OCI-LY1 (cell line): ENCODE measurements around the gene HTRA3.

Experiments used
- H2AFZ ChIP-seq: fragments of 200-600 bp; sonication (generic), shearing (Covaris generic); 2 replicates; pipeline ENCODE4 v1.6.0; 2014; ENCODE audit warnings: antibody characterized with exemption, mild to moderate bottlenecking, low read length
- H3F3A ChIP-seq: fragments of 200-600 bp; sonication (generic), shearing (Covaris generic); 2 replicates; pipeline ENCODE4 v1.6.0; 2014; ENCODE audit warnings: mild to moderate bottlenecking, antibody characterized with exemption, low read length, moderate library complexity; ENCODE audit not compliant: insufficient read depth
- H3K27ac ChIP-seq: fragments of 200-600 bp; sonication (generic); 2 replicates; pipeline ENCODE4 v1.5.1; 2014; ENCODE audit warnings: low read length, mixed run types, mild to moderate bottlenecking, low read depth; ENCODE audit not compliant: poor library complexity, severe bottlenecking
- H3K27me3 ChIP-seq: fragments of 200-600 bp; sonication (generic); 2 replicates; pipeline ENCODE4 v1.6.0; 2014; ENCODE audit warnings: antibody characterized with exemption, mild to moderate bottlenecking, low read length, moderate library complexity; ENCODE audit not compliant: insufficient read depth
- H3K36me3 ChIP-seq: fragments of 200-600 bp; sonication (generic); 2 replicates; pipeline ENCODE4 v1.6.1; 2014; ENCODE audit warnings: mild to moderate bottlenecking, antibody characterized with exemption, low read length, moderate library complexity, mixed read lengths; ENCODE audit not compliant: insufficient read depth
- H3K4me1 ChIP-seq: fragments of 200-600 bp; sonication (generic); 2 replicates; pipeline ENCODE4 v1.5.1; 2014; ENCODE audit warnings: mild to moderate bottlenecking, low read length, moderate library complexity; ENCODE audit not compliant: insufficient read depth, severe bottlenecking
- H3K4me2 ChIP-seq: fragments of 200-600 bp; sonication (generic), shearing (Covaris generic); 2 replicates; pipeline ENCODE4 v1.6.1; 2014; ENCODE audit warnings: low read length
- H3K4me3 ChIP-seq: fragments of 200-600 bp; sonication (generic); 2 replicates; pipeline ENCODE4 v1.5.1; 2014; ENCODE audit warnings: low read length, low read depth, mild to moderate bottlenecking, mixed read lengths; ENCODE audit not compliant: poor library complexity, severe bottlenecking
- H3K79me2 ChIP-seq: fragments of 200-600 bp; shearing (Covaris generic); 2 replicates; pipeline ENCODE4 v1.6.1; 2016; ENCODE audit warnings: mixed run types, low read length, mixed read lengths; ENCODE audit not compliant: insufficient read depth
- H3K9ac ChIP-seq: fragments of 200-600 bp; sonication (generic), shearing (Covaris generic); 2 replicates; pipeline ENCODE4 v1.6.1; 2014; ENCODE audit warnings: mild to moderate bottlenecking, low read length, mixed read lengths
- H3K9me2 ChIP-seq: fragments of 200-600 bp; sonication (generic), shearing (Covaris generic); 2 replicates; pipeline ENCODE4 v1.6.1; 2014; ENCODE audit warnings: low read depth, mild to moderate bottlenecking, low read length, mixed read lengths
- H3K9me3 ChIP-seq: fragments of 200-600 bp; shearing (Covaris generic); 2 replicates; pipeline ENCODE4 v1.6.1; 2014; ENCODE audit warnings: low read length, mixed read lengths
- H4K20me1 ChIP-seq: fragments of 200-600 bp; sonication (generic), shearing (Covaris generic); 2 replicates; pipeline ENCODE4 v1.6.0; 2016; ENCODE audit warnings: mild to moderate bottlenecking, low read length; ENCODE audit not compliant: insufficient read depth
- EZH2 ChIP-seq: fragments of 200-600 bp; sonication (generic), shearing (Covaris generic); IDR thresholded peaks from 2 replicates; pipeline ENCODE4 v1.8.0; 2017; ENCODE audit warnings: borderline replicate concordance, mixed run types, mild to moderate bottlenecking, antibody characterized with exemption, low read length, moderate library complexity, mixed read lengths
- TF ChIP-seq, protein P1 (sequence below): fragments of 200-600 bp; sonication (generic), shearing (Covaris generic); IDR thresholded peaks from 2 replicates; pipeline ENCODE4 v1.5.1; 2017; ENCODE audit warnings: mild to moderate bottlenecking, antibody characterized with exemption, low read length, moderate library complexity, mixed read lengths

The HTRA3 gene

DNA sequence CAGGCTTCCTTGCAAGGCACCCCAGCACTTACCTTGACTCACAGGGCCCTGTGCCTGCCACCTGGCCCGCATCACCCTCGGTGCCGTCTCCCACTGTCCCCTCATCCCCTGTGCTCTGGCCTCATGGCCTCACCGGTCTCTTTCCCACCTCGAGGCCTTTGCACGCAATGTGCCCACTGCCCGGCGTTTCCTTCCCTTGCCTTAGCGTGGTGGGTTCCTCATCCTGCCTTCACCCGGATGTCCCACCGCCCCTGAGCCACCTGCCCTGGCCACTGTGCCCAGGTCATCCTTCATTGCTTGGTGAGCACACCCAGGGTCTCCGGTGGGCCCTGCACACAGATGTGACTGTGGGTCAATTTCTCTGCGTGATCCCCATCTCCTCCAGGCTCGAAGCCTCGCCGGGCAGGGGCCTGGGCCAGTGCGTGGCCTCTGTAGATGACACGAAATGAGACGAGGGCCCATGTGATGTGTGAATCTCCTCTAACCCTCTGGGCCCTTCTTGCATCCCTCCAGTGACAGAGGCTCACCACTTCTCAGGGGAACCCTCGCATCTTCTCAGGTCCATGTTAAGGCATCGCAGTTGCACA lies 4.6 kb downstream of the HTRA3 start:
- H3K9me2 ChIP-seq = no peaks in the 10 kb centered on the region
- H3K4me3 ChIP-seq = no peak overlapping the region
- H3K9ac ChIP-seq = no peak overlapping the region
- H3K4me2 ChIP-seq = no peak overlapping the region
- no peak for TF ChIP-seq EZH2
- TF ChIP-seq, protein P1, sequence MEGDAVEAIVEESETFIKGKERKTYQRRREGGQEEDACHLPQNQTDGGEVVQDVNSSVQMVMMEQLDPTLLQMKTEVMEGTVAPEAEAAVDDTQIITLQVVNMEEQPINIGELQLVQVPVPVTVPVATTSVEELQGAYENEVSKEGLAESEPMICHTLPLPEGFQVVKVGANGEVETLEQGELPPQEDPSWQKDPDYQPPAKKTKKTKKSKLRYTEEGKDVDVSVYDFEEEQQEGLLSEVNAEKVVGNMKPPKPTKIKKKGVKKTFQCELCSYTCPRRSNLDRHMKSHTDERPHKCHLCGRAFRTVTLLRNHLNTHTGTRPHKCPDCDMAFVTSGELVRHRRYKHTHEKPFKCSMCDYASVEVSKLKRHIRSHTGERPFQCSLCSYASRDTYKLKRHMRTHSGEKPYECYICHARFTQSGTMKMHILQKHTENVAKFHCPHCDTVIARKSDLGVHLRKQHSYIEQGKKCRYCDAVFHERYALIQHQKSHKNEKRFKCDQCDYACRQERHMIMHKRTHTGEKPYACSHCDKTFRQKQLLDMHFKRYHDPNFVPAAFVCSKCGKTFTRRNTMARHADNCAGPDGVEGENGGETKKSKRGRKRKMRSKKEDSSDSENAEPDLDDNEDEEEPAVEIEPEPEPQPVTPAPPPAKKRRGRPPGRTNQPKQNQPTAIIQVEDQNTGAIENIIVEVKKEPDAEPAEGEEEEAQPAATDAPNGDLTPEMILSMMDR = no peak
- no peak overlapping the region for H2AFZ ChIP-seq
- no peak overlapping the region for H3K27ac ChIP-seq
- H3K9me3 ChIP-seq = no peaks in the 10 kb centered on the region
- H4K20me1 ChIP-seq = no peaks in the 10 kb centered on the region
- H3K79me2 ChIP-seq = no peaks in the 10 kb centered on the region
- no peaks in the 10 kb centered on the region for H3K27me3 ChIP-seq
- no peaks in the 10 kb centered on the region for H3K36me3 ChIP-seq
- H3F3A ChIP-seq = no peaks in the 10 kb centered on the region
- H3K4me1 ChIP-seq = no peaks in the 10 kb centered on the region

DNA sequence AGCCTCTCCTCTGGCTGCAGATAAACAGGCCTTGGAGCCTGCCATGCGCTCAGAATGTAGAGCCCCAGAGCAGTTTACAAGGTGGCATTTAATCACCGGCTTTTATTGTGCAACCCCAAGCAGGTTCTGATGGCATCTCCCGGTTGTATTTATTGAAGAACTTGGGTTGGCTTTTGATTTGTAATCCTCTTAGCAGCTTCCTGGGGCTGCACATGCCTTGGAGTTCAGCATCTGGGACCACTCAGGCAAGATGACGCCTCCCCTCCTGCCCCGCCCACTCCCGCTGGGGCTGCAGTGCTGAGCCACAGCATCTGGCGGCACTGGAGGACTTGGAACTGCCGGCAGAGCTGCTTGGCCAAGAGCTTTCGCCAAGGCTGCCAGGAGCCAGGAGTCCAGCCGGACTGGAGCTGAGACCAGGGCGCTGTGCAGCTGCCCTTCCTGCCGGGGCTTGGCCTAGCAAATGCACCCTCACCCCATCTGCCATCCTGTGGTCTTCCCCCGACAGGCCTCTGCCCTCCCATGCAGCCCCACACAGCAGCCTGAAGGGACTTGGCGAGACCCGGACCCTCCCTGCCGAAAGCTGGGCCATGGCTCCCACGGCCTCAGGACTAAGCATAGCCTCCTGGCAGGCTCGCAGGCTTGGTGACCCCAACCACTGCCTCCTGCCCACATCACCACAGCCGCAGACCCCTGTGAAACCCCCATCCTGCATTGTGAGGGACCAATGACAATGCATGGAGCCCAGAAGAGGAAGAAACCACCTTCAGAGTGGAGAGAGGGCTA lies 5.4 kb downstream of the HTRA3 start:
- Histone ChIP-seq H3K9me3 (no peaks in the 10 kb centered on the region), H3K36me3 (no peaks in the 10 kb centered on the region), H4K20me1 (no peaks in the 10 kb centered on the region), H3F3A (no peaks in the 10 kb centered on the region), H3K4me3 (no peak overlapping the region), H3K79me2 (no peaks in the 10 kb centered on the region), H2AFZ (no peak overlapping the region), H3K9ac (no peak overlapping the region), H3K4me1 (no peaks in the 10 kb centered on the region), H3K4me2 (no peak overlapping the region), H3K27ac (no peak overlapping the region), H3K9me2 (no peaks in the 10 kb centered on the region), H3K27me3 (no peaks in the 10 kb centered on the region)
- no peak for TF ChIP-seq EZH2
- TF ChIP-seq, protein P1 = no peak

GRCh38 chr4:8275548-8275910 lies 6.0 kb downstream of the HTRA3 start:
- no peak for TF ChIP-seq EZH2
- TF ChIP-seq, protein P1 = no peak
- Histone ChIP-seq H3K4me1 (no peaks in the 10 kb centered on the region), H4K20me1 (no peaks in the 10 kb centered on the region), H3K4me2 (no peak overlapping the region), H3K79me2 (no peaks in the 10 kb centered on the region), H3K4me3 (no peak overlapping the region), H3K9ac (no peak overlapping the region), H2AFZ (no peak overlapping the region), H3K36me3 (no peaks in the 10 kb centered on the region), H3F3A (no peaks in the 10 kb centered on the region), H3K27me3 (no peaks in the 10 kb centered on the region), H3K9me3 (no peaks in the 10 kb centered on the region), H3K27ac (no peak overlapping the region), H3K9me2 (no peaks in the 10 kb centered on the region)
